ENCODE measurements around the gene ERF. TPM values are rescaled to one million over a fixed set of nuclear protein-coding genes. Genes with fewer than 3 reads are reported as not detected.

The ERF gene
- total and polyA plus RNA-seq, 4 donors: 19.7 to 99.5 (median 59.5) TPM

GRCh38 chr19:42199440-42200115 lies 55.4 kb downstream of the ERF start:
- ATAC-seq (ENCODE audit: low FRiP score) (peak; percentile 37), DNase-seq (peak; percentile 73 to 76)
- 85 to 87% methylated on average over 32 of the region's 32 CpGs for WGBS, 2 donors
- no peaks in the 10 kb centered on the region for H3K4me1 ChIP-seq (ENCODE audit: control insufficient read depth in 1 of 2, insufficient read depth in 2 of 2, low read length in 2 of 2)
- no peaks in the 10 kb centered on the region for H3K9me3 ChIP-seq (ENCODE audit: control insufficient read depth, low read length)
- no peak overlapping the region for H3K27ac ChIP-seq (ENCODE audit: low read depth in 1 of 2, low read length in 2 of 2)
- intact Hi-C loops (cut with DNase I): no loop called here
- no peak overlapping the region for H3K4me3 ChIP-seq (ENCODE audit: low read length in 2 of 2)
- H3K27me3 ChIP-seq (ENCODE audit: control insufficient read depth in 1 of 2, insufficient read depth in 2 of 2, low read length in 1 of 2): no peaks in the 10 kb centered on the region
- peaks cover 6 to 10% of the 10 kb centered on the region in 2 donors for H3K36me3 ChIP-seq (ENCODE audit: control insufficient read depth in 1 of 2, insufficient read depth in 2 of 2, low read length in 1 of 2)

DNA sequence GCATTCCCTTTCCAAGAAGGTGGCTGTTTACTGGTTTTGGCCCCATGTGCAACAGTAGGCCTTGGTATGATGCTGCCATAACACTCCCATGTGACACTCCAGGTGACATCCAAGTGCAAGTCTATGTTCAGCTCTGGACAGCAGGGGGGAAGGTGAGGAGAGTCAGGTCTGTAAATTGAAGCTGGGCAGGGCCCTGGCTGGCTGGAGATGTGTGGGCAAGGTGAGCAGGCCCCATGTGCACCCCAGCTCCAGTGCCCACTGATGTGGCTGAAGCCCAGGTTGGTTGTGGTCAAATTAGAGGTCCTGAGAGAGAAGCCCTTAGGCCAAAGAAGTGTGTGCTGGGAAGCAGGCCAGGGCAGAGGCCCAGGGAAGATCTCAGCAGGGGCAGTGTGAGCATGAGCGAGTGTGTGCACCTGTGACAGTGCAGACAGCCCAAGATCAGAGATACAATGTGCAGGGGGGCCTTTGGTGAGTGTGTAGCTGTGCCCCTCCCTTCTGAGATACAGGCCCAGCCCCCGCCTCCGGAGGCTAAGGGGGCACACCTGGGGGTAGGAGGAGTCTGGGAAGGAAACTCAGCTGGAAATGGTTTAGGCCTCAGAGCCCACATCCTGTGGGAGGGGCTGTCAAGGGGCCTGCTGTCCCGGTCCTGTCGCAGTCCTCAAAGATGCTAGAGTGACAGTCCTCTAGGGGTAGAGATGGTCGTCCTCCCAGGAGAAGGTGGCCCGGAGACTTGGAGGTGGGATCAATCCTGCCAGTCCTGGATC lies 56.1 kb downstream of the ERF start:
- intact Hi-C loops (cut with DNase I): no loop called here
- Histone ChIP-seq H3K27ac (ENCODE audit: low read depth in 1 of 2, low read length in 2 of 2) (no peak overlapping the region), H3K27me3 (ENCODE audit: control insufficient read depth in 1 of 2, insufficient read depth in 2 of 2, low read length in 1 of 2) (no peaks in the 10 kb centered on the region), H3K4me3 (ENCODE audit: low read length in 2 of 2) (no peak overlapping the region), H3K4me1 (ENCODE audit: control insufficient read depth in 1 of 2, insufficient read depth in 2 of 2, low read length in 2 of 2) (no peaks in the 10 kb centered on the region), H3K36me3 (ENCODE audit: control insufficient read depth in 1 of 2, insufficient read depth in 2 of 2, low read length in 1 of 2) (peaks cover 6 to 7% of the 10 kb centered on the region in 2 donors), H3K9me3 (ENCODE audit: control insufficient read depth, low read length) (no peaks in the 10 kb centered on the region)
- WGBS, 2 donors: 76 to 81% methylated on average over 7 of the region's 7 CpGs
- DNase-seq: peak; percentile 58 to 75
- no peak for ATAC-seq (ENCODE audit: low FRiP score)

Other genes starting within 250 kb of the ERF start
- gene GRIK5, start 184.9 kb downstream of the ERF start, total RNA-seq: 10 to 100 TPM; 20.8 to 24.5 TPM
- gene GRIK5, start 184.9 kb downstream of the ERF start, polyA plus RNA-seq: 10 to 100 TPM in 1 of 2 donors, 1 to 10 TPM in 1; 3.5 to 39.0 TPM
- 10 to 100 TPM in 1 of 2 donors, 1 to 10 TPM in 1; 9.0 to 10.3 TPM for gene ZNF574, start 179.0 kb downstream of the ERF start, total RNA-seq
- gene ZNF574, start 179.0 kb downstream of the ERF start, polyA plus RNA-seq: 1 to 10 TPM; 2.4 to 6.8 TPM
- gene POU2F2, start 122.7 kb downstream of the ERF start, total RNA-seq: 1 to 10 TPM; 2.7 to 9.0 TPM
- 1 to 10 TPM; 2.3 to 5.9 TPM for gene POU2F2, start 122.7 kb downstream of the ERF start, polyA plus RNA-seq
- gene DEDD2, start 37.5 kb downstream of the ERF start, total RNA-seq: 10 to 100 TPM; 16.4 to 19.6 TPM
- gene DEDD2, start 37.5 kb downstream of the ERF start, polyA plus RNA-seq: 10 to 100 TPM; 19.8 to 33.8 TPM
- 10 to 100 TPM in 1 of 2 donors, 1 to 10 TPM in 1; 8.2 to 12.3 TPM for gene ZNF526, start 34.8 kb downstream of the ERF start, total RNA-seq
- gene ZNF526, start 34.8 kb downstream of the ERF start, polyA plus RNA-seq: 1 to 10 TPM; 2.6 to 2.8 TPM
- 10 to 100 TPM; 28.8 to 34.4 TPM for gene GSK3A, start 12.5 kb downstream of the ERF start, total RNA-seq
- 10 to 100 TPM; 36.1 to 40.7 TPM for gene GSK3A, start 12.5 kb downstream of the ERF start, polyA plus RNA-seq
- gene CIC, start 14.1 kb upstream of the ERF start, total RNA-seq: 100 to 1,000 TPM; 103 to 104 TPM
- 10 to 100 TPM; 14.3 to 44.6 TPM for gene CIC, start 14.1 kb upstream of the ERF start, polyA plus RNA-seq
- under 1 TPM; 0.23 to 0.45 TPM for gene PRR19, start 47.0 kb upstream of the ERF start, total RNA-seq
- gene PRR19, start 47.0 kb upstream of the ERF start, polyA plus RNA-seq: not detected
- 1 to 10 TPM; 4.8 to 9.3 TPM for gene PAFAH1B3, start 47.5 kb upstream of the ERF start, total RNA-seq
- 1 to 10 TPM; 2.3 to 8.4 TPM for gene PAFAH1B3, start 47.5 kb upstream of the ERF start, polyA plus RNA-seq
- gene TMEM145, start 58.2 kb upstream of the ERF start, total RNA-seq: not detected
- not detected for gene TMEM145, start 58.2 kb upstream of the ERF start, polyA plus RNA-seq
- gene MEGF8, start 70.5 kb upstream of the ERF start, total RNA-seq: 10 to 100 TPM; 17.5 to 26.4 TPM
- gene MEGF8, start 70.5 kb upstream of the ERF start, polyA plus RNA-seq: 1 to 10 TPM; 5.9 to 7.2 TPM
- 1 to 10 TPM in 1 of 2 donors, not detected in 1; 1.1 TPM for gene CNFN, start 135.2 kb upstream of the ERF start, total RNA-seq
- 1 to 10 TPM in 1 of 2 donors, under 1 TPM in 1; 0.51 to 3.0 TPM for gene CNFN, start 135.2 kb upstream of the ERF start, polyA plus RNA-seq
- gene LIPE, start 172.3 kb upstream of the ERF start, total RNA-seq: 10 to 100 TPM in 1 of 2 donors, 1 to 10 TPM in 1; 7.4 to 12.1 TPM
- 1 to 10 TPM; 1.4 to 3.6 TPM for gene LIPE, start 172.3 kb upstream of the ERF start, polyA plus RNA-seq
- gene CXCL17, start 187.8 kb upstream of the ERF start, total RNA-seq: not detected
- under 1 TPM; 0.08 to 0.38 TPM for gene CXCL17, start 187.8 kb upstream of the ERF start, polyA plus RNA-seq